ENCODE measurements around the gene CAMK2G.

CAMK2G gene

GRCh38 chr10:73859428-73859783, 14.9 kb downstream of the CAMK2G start:
- DNase-seq = no peak

DNA sequence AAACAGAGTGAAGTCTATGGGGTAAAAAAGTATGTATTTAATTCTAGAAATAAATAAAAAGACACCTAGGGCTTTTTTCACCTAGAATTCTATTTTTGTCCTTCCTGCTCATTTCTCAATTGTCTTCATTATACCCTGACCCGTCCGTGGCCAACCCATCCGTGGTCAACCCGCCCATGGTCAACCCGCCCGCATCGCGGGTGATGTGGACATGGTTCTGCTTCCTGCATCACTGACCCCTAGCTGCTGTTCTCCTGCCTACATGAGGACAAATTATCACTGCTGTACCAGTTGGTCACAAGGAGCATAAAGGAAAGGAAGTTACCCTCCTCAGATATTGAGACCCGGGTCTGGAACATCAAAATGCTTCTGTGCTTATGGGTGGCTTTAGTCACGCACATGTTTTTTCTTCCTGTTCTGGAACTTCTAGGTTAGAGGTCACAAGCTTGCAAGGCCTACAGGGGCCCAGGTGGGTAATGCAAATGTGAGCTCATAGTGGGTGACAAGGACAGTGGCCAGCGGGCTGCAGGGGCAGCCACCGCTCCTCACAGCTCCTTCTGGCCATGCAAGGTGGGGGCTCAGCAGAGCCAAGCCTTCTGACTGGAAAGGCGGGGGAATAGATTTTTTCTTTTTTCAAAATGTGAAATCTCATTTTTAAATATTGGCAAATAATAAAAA, 15.5 kb downstream of the CAMK2G start:
- no peak for DNase-seq

DNA sequence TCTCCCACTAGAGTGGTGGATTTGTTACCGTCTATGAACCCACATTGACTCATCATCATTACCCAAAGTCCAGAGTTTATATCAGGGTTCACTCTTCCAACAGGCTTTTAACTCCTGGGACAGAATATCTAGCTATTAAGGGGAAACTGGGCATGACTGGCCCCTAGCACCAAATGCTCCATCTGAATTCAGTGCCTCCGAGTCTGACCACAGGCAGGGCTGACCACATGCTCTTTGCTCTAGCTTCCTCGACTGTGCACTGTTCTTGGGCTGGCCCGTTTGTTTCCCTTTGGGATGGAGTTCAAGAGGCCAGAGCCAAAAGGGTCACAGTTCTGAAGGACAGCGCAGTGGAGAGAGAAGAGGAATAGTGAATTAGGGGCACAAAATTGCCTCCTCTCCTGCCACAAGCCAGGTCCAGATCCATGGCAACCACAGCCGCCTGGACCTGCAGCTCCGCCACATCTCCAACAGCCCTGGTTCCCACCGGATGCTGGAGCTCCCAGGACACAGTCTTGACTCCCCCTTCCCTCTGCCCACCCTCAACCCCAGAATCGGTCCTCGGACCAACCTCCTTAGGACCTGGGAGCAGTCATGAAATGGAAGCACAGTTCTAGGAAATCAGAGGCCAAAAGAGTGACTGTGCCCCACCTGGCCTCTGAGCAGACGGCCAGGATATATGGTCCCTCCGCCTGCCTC, 16.2 kb downstream of the CAMK2G start:
- DNase-seq = no peak

GRCh38 chr10:73857446-73857845, 16.9 kb downstream of the CAMK2G start:
- peak; percentile 55 for DNase-seq

DNA sequence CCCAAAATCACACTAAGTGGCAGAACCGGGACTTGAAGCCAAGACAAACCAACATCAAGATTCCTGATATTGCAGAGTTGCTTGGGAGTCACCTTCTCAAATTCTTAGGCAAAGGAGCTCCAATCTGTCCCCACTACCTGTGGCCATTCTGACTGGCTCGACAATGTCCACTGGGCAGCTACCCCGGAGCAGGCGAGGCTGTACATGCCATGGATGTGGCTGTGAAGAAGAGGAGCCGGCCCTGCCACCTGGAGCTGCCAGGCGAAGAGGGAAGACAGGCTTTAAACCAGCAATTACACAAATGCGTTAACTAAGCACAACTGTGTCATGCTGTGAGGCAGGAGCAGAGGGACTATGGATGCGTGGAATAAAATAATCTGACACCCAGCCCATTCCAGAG, 18.1 kb downstream of the CAMK2G start:
- no peak for DNase-seq

- DNase-seq = no peak
Measured at GRCh38 chr10:73855413-73855812, 18.9 kb downstream of the CAMK2G start.

DNA sequence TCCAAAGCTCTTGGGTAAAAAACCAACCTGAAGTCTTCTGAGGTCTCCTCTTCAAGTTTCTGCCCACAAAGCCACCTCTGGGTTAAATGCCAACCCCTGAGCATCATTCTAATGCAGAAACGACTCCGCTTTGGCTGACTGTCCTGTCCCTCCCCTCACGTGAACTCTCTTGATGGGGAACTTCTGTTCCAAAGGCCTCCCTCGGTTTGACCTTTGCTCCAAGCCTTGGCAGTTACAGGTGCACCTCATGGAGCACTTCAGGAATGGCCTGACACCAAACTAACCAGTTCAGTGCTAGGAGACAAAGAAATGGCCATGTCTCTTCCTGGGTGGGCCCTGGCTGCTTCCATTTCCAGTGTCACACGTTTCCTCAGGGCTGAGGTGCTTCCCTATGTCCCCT, 20.0 kb downstream of the CAMK2G start:
- DNase-seq = no peak

- DNase-seq = no peak
Measured at GRCh38 chr10:73853196-73853595, 21.2 kb downstream of the CAMK2G start.

DNA sequence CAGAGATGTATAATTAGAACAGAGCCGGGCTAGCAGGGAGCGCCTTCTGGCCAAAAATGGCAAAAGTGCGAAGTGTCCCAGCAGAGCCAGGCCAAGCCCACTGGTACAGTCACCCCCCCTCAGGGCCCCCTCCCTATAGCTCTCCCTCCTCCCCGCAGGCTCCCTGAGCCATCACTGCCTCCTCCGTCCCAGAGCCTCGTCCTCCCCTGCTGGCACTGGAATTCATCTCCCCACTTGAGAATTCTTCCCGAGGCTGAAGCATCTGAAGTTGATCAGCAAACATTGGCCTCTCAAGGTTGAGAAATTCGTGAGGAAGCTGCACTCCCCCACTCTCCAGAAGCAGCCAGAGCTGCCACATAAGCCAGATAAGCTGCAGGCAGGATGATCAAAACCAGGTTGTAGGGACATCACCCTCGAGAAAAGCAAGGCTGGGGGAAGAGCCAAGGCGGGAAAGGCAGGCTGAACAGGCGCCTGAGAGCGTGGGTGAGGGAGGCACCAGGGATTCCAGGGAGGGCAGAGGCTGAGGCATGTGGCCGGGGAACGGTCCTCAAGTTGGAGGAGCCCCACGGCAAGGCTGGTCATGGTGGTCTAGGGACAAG, 23.4 kb downstream of the CAMK2G start:
- no peak for DNase-seq

GRCh38 chr10:73850211-73850610, 24.1 kb downstream of the CAMK2G start:
- no peak for DNase-seq

DNA sequence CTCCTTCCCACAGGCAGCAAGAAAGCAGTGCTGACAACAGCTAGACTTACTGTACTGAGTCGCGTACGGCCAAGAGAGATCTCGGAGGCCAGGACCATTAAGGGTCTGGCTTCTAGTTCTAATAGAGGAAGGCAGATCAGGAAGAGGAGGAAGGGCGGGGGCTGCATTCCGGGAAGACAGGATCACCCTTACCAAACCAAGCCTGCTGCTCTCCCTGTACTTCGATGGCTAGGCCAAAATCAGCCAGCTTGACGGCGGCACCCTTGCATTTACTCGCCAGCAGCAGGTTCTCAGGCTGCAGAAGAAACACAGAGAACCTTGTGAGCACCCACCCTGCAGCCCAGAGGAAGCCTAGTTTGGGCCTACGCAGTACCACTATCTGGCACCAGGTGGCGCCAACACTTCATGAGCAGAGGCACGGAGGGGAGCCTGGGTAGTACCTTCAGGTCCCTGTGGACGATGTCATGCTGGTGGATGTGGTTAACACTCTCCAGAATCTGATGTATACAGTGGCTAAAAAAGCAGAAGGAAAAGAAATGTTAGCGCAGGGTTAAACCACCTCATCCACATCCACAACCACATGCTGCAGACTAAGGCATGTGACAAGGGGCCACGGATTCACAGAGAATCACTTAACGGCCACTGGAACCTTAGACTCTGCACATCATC, 25.4 kb downstream of the CAMK2G start:
- DNase-seq = peak; percentile 65

GRCh38 chr10:73847031-73847430, 27.3 kb downstream of the CAMK2G start:
- DNase-seq = no peak

DNA sequence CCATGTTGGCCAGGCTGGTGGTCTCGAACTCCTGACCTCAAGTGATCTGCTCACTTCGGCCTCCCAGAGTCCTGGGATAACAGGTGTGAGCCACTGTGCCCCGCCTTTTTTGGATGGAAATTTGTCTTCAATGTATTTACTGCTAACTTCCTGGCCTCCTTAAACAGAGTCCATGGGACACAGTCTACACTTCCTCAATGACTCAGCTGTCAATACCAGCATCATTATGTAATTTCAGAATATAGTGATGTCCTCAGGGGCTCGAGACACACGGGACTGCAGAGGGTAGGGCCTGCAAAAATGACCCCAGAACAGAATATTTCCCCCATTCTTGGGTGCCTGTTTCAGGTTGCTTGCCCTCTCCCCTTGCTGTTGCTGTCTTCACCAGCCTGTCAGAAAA, 31.1 kb downstream of the CAMK2G start:
- no peak for DNase-seq

DNA sequence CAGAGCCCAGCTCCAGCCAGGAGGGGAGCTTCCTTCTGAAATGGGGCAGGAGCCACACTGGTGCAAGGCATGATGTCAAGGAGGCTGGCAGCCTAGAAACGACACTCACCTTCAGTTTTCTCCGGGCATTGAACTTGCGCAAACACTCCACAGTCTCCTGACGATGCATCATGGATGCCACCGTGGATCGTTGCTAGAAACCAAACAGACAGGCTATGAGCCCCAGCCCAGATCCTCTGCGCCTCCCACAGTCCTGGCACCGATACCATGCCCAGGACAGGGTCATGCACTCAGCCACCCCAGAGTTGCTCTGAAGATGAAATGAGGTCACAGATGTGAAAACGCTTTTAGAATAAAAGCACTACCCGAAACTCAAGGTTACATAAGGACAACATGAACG, 32.0 kb downstream of the CAMK2G start:
- no peak for DNase-seq

DNA sequence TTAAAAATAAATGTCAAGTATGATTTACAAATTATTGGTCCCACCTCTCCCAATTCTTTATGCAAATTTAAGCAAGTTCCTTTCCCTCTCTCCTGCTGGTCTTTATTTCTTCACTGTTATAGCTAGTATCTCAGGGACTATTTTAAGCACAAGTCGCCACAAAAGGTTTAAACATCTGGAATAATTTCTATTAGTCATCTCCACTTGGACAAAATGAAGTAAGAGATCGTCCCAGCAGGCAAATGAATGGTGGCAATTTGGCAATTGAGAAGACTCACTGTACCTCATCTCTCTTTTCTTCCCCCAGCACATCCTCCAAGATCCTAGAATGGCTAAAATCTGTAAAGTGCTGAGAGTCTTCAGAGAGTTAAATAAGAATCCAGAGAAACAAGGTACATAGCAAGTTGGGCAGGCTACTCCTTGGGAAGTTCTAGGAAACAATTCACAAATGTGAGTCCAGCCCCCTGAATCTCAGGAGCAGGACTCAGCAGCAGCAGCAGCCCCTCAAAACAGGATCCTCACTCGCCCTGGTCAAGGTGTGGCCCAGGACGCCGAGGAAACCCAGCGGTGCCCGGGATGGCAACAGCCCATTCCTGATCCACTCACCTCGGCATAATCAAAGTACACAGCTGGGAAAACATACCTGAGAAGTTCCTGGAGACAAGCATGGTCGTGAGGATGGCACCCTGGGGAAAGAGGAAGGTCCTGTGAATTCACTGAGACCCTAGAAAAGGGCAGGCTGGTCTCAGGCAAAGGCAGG, 32.6 kb downstream of the CAMK2G start:
- DNase-seq = no peak

DNA sequence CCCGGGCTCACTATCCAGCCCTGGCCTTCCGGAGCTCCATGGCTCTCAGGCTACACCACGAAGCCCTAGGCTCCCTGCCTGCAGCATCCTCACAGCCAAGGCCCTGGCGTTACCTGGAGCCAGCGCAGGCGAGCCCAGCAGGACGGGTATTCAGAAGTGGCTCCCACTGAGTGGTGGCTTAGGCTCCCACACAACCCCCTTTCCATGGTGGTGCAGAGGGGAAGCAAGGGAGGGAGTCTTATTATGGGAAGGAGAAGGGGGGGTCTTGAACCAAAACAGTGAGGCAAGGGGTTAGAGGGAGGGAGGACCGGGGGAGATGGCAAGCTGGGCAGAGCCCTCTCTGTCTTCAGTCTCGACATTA, 33.3 kb downstream of the CAMK2G start:
- no peak for DNase-seq

GRCh38 chr10:73840403-73841060, 33.8 kb downstream of the CAMK2G start:
- no peak for DNase-seq

DNA sequence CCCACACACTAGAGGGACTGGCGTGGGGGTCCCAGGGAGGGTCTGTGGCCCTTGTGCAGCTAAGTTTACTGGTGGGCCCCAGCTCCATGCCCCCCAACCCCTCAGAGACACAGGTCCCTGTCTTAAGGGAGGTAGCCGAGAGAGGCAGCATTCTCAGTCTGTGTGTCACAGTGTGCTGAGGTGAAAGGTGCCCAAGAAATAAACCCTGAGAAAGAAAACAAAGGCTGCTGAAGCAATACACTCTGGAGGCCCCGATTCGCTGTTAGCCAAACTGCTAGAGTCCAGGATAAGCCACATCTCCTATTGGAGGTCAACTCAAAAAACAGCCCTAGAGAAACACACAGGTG, 34.3 kb downstream of the CAMK2G start:
- DNase-seq = no peak

GRCh38 chr10:73839276-73839966, 34.9 kb downstream of the CAMK2G start:
- DNase-seq = no peak

DNA sequence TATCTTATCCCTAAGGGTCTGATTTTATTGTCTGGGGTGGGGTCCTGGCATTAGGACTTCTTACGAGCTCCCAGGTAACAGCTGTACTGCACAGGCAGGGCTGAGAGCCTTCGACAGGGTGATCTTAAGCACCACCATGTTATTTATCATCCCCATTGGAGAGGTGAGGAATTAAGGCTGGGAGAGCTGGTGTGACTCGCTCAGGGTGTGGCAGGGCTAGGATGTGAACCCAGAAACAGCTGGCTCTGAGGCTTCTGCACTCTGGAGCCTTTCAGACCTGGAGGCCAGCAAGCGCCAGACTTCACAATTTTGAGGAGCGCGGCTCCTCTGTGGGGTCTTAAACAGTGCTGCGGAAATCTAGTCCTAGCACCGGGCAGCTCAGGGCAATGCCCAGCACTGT, 35.5 kb downstream of the CAMK2G start:
- DNase-seq = no peak

DNA sequence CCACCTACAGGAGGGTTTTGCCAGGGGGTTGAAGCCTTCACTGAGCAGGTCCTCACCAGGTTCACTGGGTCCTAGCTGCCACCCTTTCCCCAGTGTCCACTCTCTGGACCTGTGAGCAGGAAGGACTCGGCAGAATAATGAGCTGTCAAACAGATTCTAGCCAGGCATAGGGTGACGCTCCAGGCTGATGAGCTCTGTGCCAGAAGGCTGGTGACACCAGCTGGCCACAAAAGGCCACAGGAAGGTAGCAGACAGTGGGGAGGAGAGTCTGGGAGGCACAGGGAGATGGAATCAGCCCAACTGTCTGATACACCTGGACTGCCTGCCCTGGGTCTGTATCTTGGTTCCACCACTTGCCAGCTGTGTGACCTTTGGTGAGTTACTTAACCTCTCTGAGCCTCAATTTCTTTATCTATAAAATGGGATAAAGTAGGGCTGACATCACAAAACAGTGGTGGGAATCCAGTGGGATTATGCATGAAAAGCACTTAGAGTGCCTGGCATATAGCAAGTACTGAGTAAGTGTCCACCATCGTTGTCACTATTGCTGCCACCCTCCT, 36.3 kb downstream of the CAMK2G start:
- no peak for DNase-seq

GRCh38 chr10:73837072-73837471, 37.3 kb downstream of the CAMK2G start:
- DNase-seq = no peak

All from T1000 (cell line).